ENCODE data around the gene ITPR3.

DNA sequence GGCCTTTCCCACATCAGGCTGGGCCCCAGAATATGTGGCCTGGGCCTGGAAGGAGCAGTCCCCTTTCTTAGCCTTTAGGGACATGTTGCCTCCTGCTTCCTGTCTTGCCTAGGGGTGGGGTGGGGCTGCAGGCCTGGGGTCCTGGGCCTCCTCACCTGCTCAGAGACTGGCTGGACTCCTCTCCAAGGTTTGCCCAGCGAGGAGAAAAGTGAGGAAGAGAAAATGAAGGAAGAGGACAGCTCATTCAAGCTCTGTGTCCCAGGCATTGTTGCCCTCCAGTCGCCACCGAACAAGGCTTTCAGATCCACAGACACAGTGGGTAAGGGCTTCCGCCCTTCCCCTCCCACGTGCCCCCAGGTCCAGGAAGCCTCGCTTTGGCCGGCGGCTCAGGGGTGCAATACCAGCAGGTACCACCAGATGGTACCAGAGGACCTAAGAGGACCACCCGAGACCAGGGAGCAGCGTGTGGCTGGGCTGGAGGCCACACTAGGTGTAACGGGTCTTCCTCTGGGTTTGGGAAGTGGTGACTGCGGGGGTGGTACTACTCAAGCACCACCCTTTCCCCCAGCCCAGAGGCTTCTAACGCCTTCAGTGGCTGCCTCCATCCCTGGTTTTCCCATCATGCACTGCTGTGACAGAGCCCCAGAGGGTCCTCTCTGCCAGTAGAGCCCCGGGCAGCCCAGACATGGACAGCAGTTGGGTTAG lies 35.6 kb upstream of the ITPR3 start:
- TF ChIP-seq POLR2A (IDR thresholded peaks at IDR 0.05), result no peak
- TF ChIP-seq, protein P1, sequence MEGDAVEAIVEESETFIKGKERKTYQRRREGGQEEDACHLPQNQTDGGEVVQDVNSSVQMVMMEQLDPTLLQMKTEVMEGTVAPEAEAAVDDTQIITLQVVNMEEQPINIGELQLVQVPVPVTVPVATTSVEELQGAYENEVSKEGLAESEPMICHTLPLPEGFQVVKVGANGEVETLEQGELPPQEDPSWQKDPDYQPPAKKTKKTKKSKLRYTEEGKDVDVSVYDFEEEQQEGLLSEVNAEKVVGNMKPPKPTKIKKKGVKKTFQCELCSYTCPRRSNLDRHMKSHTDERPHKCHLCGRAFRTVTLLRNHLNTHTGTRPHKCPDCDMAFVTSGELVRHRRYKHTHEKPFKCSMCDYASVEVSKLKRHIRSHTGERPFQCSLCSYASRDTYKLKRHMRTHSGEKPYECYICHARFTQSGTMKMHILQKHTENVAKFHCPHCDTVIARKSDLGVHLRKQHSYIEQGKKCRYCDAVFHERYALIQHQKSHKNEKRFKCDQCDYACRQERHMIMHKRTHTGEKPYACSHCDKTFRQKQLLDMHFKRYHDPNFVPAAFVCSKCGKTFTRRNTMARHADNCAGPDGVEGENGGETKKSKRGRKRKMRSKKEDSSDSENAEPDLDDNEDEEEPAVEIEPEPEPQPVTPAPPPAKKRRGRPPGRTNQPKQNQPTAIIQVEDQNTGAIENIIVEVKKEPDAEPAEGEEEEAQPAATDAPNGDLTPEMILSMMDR (IDR thresholded peaks at IDR 0.05), result peak in 1 of 3 donors; percentile 94

All from lower leg skin (tissue), 3 donors.